ENCODE measurements around the gene ZNF341. TPM values are rescaled to one million over a fixed set of nuclear protein-coding genes. Genes with fewer than 3 reads are reported as not detected.
A peak's percentile ranks its signal among the peaks of the same experiment; 100 is the strongest.

Gene ZNF341
- total and polyA plus RNA-seq, 8 donors, result 3.4 to 5.2 (median 4.2) TPM

GRCh38 chr20:33812908-33813462 is 81.2 kb downstream of the ZNF341 start:
- intact Hi-C loops (cut with DNase I), result no loop called here

GRCh38 chr20:33814238-33814712 is 82.5 kb downstream of the ZNF341 start:
- H3K9me3 ChIP-seq, result no peaks in the 10 kb centered on the region
- H3K27ac ChIP-seq, result peak overlapping the region in 1 of 2 donors; percentile 5
- DNase-seq (no peak), ATAC-seq (no peak)
- TF ChIP-seq CTCF (IDR thresholded peaks at IDR 0.05), result no peak
- H3K4me1 ChIP-seq, result peaks cover 26 to 80% of the 10 kb centered on the region in 2 donors
- intact Hi-C loops (cut with DNase I), result no loop called here
- H3K36me3 ChIP-seq, result peaks cover 0 to 13% of the 10 kb centered on the region in 2 donors
- no peak overlapping the region for H3K4me3 ChIP-seq
- no peaks in the 10 kb centered on the region for H3K27me3 ChIP-seq

More at GRCh38 chr20:33812908-33813462, 81.2 kb downstream of the ZNF341 start:
- Histone ChIP-seq H3K4me3 (peak overlapping the region; percentile 61 to 95), H3K27me3 (no peaks in the 10 kb centered on the region), H3K9me3 (no peaks in the 10 kb centered on the region), H3K27ac (peak overlapping the region; percentile 93 to 97), H3K36me3 (peaks cover 0 to 13% of the 10 kb centered on the region in 2 donors), H3K4me1 (peaks cover 26 to 71% of the 10 kb centered on the region in 2 donors)
- no peak for TF ChIP-seq CTCF (IDR thresholded peaks at IDR 0.05)
- peak in 2 of 4 donors; percentile 40 to 41 for DNase-seq
- peak; percentile 16 for ATAC-seq

GRCh38 chr20:33815671-33816070 is 83.9 kb downstream of the ZNF341 start:
- intact Hi-C loops (cut with DNase I), result no loop called here
- Histone ChIP-seq H3K4me3 (no peak overlapping the region), H3K27me3 (no peaks in the 10 kb centered on the region)

GRCh38 chr20:33816191-33816590 is 84.4 kb downstream of the ZNF341 start:
- H3K4me1 ChIP-seq, result peaks cover 23 to 82% of the 10 kb centered on the region in 2 donors
- H3K4me3 ChIP-seq, result no peak overlapping the region
- DNase-seq (peak in 1 of 4 donors; percentile 2), ATAC-seq (no peak)
- peaks cover 0 to 13% of the 10 kb centered on the region in 2 donors for H3K36me3 ChIP-seq
- no peak for TF ChIP-seq CTCF (IDR thresholded peaks at IDR 0.05)
- H3K9me3 ChIP-seq, result no peaks in the 10 kb centered on the region
- H3K27ac ChIP-seq, result no peak overlapping the region
- intact Hi-C loops (cut with DNase I), result no loop called here
- H3K27me3 ChIP-seq, result no peaks in the 10 kb centered on the region

More at GRCh38 chr20:33815671-33816070, 83.9 kb downstream of the ZNF341 start:
- Histone ChIP-seq H3K4me1 (peaks cover 25 to 81% of the 10 kb centered on the region in 2 donors), H3K36me3 (peaks cover 0 to 13% of the 10 kb centered on the region in 2 donors), H3K27ac (no peak overlapping the region), H3K9me3 (no peaks in the 10 kb centered on the region)
- DNase-seq, result no peak
- no peak for ATAC-seq
- TF ChIP-seq CTCF (IDR thresholded peaks at IDR 0.05), result no peak

GRCh38 chr20:33817411-33817810 is 85.6 kb downstream of the ZNF341 start:
- H3K4me3 ChIP-seq, result no peak overlapping the region
- ATAC-seq (no peak), DNase-seq (no peak)
- peaks cover 0 to 13% of the 10 kb centered on the region in 2 donors for H3K36me3 ChIP-seq
- peaks cover 23 to 82% of the 10 kb centered on the region in 2 donors for H3K4me1 ChIP-seq
- no peak overlapping the region for H3K27ac ChIP-seq
- H3K27me3 ChIP-seq, result no peaks in the 10 kb centered on the region
- intact Hi-C loops (cut with DNase I), result no loop called here
- no peaks in the 10 kb centered on the region for H3K9me3 ChIP-seq
- TF ChIP-seq CTCF (IDR thresholded peaks at IDR 0.05), result no peak

All from left lung (tissue), 10 donors.